Measurements from ENCODE around the gene EYS. TPM values are rescaled to one million over a fixed set of nuclear protein-coding genes. Genes with fewer than 3 reads are reported as not detected.

EYS gene
- total and polyA plus RNA-seq, 2 donors from 2014 or later: not detected

- H3K4me3 ChIP-seq (ENCODE audit: low read length in 3 of 3): no peak overlapping the region
- TF ChIP-seq CTCF (IDR thresholded peaks at IDR 0.05; ENCODE audit: borderline replicate concordance, extremely low read depth, insufficient read depth): no peak
- H3K36me3 ChIP-seq (ENCODE audit: control insufficient read depth in 2 of 3, insufficient read depth in 3 of 3, low read length in 3 of 3): no peaks in the 10 kb centered on the region
- DNase-seq: no peak
- intact Hi-C loops (cut with DNase I): loop anchor here (10.0 kb wide), 1 partner anchor 171 kb away; no protein-coding TSS in a partner anchor
- H3K9ac ChIP-seq (ENCODE audit: low read length in 3 of 3): no peak overlapping the region
- FAIRE-seq: no peak
- no peaks in the 10 kb centered on the region for H3K27me3 ChIP-seq (ENCODE audit: control insufficient read depth, insufficient read depth, low read length)
- no peaks in the 10 kb centered on the region for H3K4me1 ChIP-seq (ENCODE audit: control insufficient read depth in 2 of 3, insufficient read depth in 2 of 3, low read depth in 1 of 3, low read length in 3 of 3)
- no peak overlapping the region for H3K27ac ChIP-seq (ENCODE audit: low read depth in 2 of 2, low read length in 2 of 2)
- H3K9me3 ChIP-seq (ENCODE audit: control insufficient read depth in 2 of 3, insufficient read depth in 1 of 3, low read length in 3 of 3): peaks cover 0 to 8% (median 2%) of the 10 kb centered on the region in 3 donors
These were observed 1941.2 kb downstream of the EYS start for GRCh38 chr6:63765828-63766227.

- Histone ChIP-seq H3K27ac (ENCODE audit: low read depth in 2 of 2, low read length in 2 of 2) (no peak overlapping the region), H3K4me3 (ENCODE audit: low read length in 3 of 3) (no peak overlapping the region), H3K9ac (ENCODE audit: low read length in 3 of 3) (no peak overlapping the region), H3K4me1 (ENCODE audit: control insufficient read depth in 2 of 3, insufficient read depth in 2 of 3, low read depth in 1 of 3, low read length in 3 of 3) (no peaks in the 10 kb centered on the region), H3K27me3 (ENCODE audit: control insufficient read depth, insufficient read depth, low read length) (no peaks in the 10 kb centered on the region), H3K36me3 (ENCODE audit: control insufficient read depth in 2 of 3, insufficient read depth in 3 of 3, low read length in 3 of 3) (no peaks in the 10 kb centered on the region), H3K9me3 (ENCODE audit: control insufficient read depth in 2 of 3, insufficient read depth in 1 of 3, low read length in 3 of 3) (peaks cover 0 to 8% (median 2%) of the 10 kb centered on the region in 3 donors)
- FAIRE-seq (peak; percentile 99), DNase-seq (peak in 2 of 5 donors; percentile 57 to 66)
- intact Hi-C loops (cut with DNase I): loop anchor here (10.0 kb wide), 1 partner anchor 170 kb away; no protein-coding TSS in a partner anchor
- TF ChIP-seq CTCF (IDR thresholded peaks at IDR 0.05; ENCODE audit: borderline replicate concordance, extremely low read depth, insufficient read depth): peak; percentile 46
These were observed 1942.6 kb downstream of the EYS start for GRCh38 chr6:63764318-63764916.

DNA sequence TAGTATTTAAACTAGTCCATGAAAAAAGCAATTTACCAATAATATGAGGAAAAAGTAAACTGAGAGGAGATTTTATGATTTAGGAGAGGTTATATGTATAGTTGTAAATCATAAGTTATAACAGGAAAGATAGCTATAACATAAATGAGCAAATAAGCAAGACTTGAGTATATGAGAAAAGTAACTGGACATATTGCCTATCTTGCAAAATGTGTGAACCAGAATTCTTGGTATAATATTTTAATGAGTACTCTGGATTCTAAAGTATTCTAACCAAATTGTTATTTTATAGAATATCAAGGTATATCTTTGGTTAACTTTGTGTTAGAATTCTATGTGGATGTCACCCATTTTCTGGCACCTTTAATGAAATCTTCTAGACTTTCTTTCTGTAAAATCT is 1946.8 kb downstream of the EYS start:
- Histone ChIP-seq H3K27ac (ENCODE audit: low read depth in 2 of 2, low read length in 2 of 2) (no peak overlapping the region), H3K4me3 (ENCODE audit: low read length in 3 of 3) (no peak overlapping the region), H3K4me1 (ENCODE audit: control insufficient read depth in 2 of 3, insufficient read depth in 2 of 3, low read depth in 1 of 3, low read length in 3 of 3) (no peaks in the 10 kb centered on the region), H3K9me3 (ENCODE audit: control insufficient read depth in 2 of 3, insufficient read depth in 1 of 3, low read length in 3 of 3) (no peaks in the 10 kb centered on the region), H3K36me3 (ENCODE audit: control insufficient read depth in 2 of 3, insufficient read depth in 3 of 3, low read length in 3 of 3) (no peaks in the 10 kb centered on the region), H3K27me3 (ENCODE audit: control insufficient read depth, insufficient read depth, low read length) (no peaks in the 10 kb centered on the region), H3K9ac (ENCODE audit: low read length in 3 of 3) (no peak overlapping the region)
- DNase-seq (no peak), FAIRE-seq (no peak)
- TF ChIP-seq CTCF (IDR thresholded peaks at IDR 0.05; ENCODE audit: borderline replicate concordance, extremely low read depth, insufficient read depth): no peak
- intact Hi-C loops (cut with DNase I): loop anchor here (10.0 kb wide), 1 partner anchor 165 kb away; no protein-coding TSS in a partner anchor

All from kidney (tissue), 14 donors.